ENCODE measurements around the gene ARHGEF38.
A peak's percentile ranks its signal among the peaks of the same experiment; 100 is the strongest.

Gene ARHGEF38

GRCh38 chr4:105551965-105552746 lies at the start of gene ARHGEF38:
ARHGEF38 (plus strand) TSS chr4:105552620; CDS start chr4:105552766, 146 bp downstream.
- no peak for DNase-seq

- DNase-seq, result no peak
Observed at GRCh38 chr4:105503484-105503883, 48.9 kb upstream of the ARHGEF38 start.

DNA sequence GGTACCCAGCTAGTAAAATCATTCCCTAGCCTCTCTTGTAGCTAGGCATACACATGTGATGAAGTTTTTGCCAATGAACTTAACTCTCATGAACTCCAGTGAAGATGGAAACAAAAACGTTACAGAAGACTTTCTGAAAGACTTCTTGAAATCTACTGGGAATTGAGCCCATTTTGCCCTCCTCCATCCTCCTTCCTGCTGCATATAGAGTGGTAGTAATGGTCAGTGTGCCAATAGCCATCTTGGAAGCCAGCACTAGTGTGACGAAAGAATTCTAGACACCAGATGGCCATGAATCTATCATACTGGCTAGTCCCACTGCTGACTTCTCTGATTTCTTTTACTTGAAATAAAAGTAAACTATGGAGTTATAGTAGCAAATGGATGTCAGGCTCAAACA lies 47.7 kb upstream of the ARHGEF38 start:
- no peak for DNase-seq

GRCh38 chr4:105509291-105509690 lies 43.1 kb upstream of the ARHGEF38 start:
- no peak for DNase-seq

DNA sequence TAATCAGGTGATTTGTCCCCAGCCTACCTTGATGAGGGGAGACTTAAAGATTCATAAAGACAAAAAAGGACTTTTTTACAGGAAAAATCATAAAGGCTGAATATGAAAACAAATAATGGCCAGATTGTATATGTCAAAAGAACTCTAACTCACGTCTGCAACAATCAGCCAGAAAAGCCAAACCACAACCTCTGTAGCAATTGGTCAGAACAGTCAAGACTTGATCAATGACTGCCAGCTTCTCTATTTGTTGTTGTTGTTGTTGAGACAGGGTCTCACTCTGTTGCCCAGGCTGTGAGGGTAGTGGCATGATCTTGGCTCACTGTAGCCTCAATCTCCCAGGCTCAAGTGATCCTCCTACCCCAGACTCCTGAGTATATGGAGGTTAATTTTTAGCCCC lies 42.7 kb upstream of the ARHGEF38 start:
- DNase-seq, result no peak

DNA sequence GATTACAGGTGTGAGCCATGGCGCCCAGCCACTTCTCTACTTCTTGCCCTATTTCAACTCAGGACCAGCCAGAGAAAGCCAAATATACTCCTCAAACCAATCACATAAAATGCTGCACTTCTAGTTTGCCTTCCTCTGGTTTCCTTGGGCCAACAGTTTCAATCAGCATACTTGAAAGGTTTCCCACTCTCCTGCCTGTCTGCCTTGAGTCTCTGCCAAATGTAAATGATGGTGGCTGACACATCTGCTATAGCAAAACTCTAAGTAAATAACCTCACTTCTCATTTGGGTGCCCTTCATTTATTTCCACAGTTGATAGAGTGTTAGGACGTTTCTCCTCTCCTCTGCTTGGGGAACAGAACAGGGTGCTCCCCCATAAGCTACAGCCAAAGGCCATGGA lies 42.2 kb upstream of the ARHGEF38 start:
- DNase-seq, result no peak

DNA sequence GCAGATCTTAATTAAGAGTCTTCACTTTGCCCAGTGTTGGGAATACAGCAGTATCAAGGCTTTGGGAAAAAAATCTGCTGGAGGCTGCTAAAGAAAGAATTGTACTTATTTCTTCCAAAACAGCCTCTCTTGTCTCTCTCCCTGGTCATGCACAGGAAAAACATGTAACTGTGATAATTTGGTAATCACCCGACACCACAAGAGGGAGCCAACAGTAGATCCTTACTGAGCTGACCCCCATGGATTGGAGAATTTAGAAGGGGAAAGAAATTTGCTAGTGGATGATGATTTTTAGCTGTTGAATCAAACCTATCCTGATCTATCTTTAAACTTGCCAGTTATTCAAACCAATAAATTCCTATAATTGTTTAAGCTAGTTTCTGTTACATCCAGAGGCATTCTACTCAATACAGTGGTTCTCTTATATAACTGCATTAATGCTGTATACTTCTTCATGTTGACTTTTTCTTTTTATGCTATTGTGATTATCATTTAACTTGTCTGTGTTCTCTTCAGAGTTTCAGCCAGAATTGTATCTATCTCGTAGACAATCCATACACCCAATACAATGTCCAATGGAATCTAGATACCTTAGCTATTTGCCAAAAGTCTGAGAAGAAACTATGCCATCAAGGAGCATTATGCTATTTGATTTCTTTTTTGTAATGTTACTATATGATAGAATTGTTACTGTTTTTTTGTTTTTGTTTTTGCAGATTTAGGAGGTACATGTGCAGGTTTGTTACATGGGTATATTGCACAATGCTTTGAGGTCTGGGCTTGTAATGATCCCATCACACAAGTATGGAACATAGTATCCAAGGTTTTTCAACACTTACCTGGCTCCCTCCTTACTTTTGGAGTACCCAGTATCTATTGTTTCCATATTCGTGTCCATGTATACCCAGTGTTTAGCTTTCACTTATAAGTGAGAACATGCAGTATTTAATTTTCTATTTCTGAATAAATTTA lies 31.3 kb upstream of the ARHGEF38 start:
- DNase-seq, result peak; percentile 11

DNA sequence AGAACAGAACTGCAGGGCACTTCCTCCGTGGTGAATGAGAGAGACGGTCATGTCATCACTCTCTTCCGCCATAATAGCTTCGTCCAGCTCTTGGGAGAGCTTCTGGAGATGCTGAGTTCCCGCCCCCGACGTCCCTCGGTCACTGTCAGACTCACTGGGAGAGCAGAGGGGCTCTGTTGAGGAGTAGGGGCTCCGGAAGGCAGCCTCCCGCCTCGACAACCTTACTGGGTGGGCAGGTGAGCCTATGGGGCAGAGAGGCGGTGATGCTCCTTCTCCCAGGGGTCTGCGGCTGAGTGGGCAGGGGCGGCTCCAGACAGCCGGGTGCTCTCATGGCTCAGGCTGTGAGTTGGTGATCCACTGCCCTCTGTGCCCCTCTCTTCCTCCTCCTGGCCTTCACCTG lies 25.8 kb upstream of the ARHGEF38 start:
- DNase-seq, result no peak

GRCh38 chr4:105527081-105527480 lies 25.3 kb upstream of the ARHGEF38 start:
- no peak for DNase-seq

- DNase-seq, result no peak
Observed at GRCh38 chr4:105536601-105537000, 15.8 kb upstream of the ARHGEF38 start.

DNA sequence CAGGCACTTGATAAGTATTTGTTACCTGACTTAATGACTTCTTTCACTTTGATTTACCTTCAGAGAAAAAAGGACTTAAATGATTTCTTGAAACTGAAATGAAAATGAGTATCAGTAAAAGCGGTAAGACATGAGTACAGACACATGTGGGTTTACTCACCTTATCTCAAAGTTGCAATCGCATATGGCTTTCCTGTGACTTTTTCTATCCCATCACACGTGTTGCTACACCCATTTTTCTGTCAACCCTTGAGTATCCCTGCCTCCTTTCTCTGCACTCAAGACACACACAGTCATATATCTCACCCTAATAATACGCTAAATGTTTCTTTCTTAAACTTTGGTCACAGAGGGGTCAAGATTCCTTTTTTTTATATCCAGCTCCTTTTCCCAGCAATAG lies 11.0 kb upstream of the ARHGEF38 start:
- no peak for DNase-seq

DNA sequence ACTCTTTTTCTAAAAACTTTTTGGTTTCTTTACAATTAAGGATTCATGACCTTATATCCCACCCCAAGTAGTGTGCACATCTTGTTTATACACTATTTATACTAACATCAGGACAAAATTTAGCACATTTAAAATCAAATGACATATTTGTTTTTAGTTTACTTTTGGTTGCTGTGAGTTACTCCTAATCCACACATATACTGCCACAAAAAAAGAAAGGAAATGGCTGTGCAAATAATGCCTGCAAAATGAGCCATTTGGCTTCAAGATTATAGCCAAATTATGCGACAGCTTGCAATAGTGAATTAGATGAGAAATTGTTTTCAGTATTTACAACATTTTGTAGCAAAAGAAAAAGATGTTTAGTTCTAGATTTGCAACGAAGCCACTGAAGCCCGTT lies 10.4 kb upstream of the ARHGEF38 start:
- no peak for DNase-seq

- DNase-seq, result no peak
Observed at GRCh38 chr4:105543346-105543745, 9.1 kb upstream of the ARHGEF38 start.

DNA sequence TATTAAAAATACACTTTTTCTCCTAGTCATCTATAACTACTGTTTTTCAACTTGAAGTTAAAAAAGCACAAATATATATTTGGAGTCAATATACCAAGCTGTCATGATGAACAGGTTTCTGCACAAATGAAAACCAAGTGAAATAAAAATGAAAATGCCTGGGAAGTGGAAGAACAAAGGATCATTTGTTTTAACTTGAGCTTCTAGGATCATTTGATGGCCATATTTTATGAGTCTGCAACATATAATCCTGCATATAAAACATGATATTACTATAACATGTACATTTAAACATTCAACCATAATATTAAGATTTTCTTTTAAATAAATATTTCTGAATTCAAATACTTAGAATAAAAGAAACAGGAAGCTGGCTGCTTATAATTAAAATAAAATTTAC lies 8.5 kb upstream of the ARHGEF38 start:
- no peak for DNase-seq

DNA sequence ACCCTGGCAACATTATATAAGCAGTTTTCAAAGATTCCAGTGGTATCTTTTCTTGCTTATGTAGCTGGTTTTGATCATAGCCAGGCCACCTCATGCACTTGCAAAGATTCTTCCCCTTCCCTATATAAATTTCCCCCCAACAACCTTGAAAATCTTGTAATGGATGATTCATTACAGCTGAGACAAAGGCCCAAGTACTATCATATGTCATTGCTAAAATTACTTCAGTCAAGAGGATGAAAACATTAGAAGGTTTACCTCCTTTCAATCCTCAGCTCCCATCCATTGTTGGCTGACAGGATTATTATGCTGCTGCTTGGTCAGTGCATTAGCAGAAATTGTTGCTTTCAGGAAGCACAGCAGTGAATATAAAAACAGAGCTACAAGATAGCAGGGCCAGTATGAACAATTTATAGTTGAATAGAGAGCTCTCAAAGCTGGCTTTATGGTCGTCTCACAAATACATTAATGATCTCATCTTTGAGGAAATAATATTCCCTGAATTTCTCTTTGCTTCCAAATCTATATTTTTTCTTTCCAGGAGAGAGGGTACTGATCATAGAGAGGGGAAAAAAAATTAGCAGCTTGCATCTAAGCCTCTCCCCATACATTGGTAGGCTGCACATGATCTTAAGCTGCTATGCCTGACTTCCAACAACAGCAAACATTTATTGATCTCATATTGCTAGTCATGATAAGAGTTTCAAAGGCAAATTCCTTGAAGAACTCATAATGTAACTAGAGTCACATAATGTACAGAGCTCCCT lies 7.7 kb upstream of the ARHGEF38 start:
- no peak for DNase-seq

DNA sequence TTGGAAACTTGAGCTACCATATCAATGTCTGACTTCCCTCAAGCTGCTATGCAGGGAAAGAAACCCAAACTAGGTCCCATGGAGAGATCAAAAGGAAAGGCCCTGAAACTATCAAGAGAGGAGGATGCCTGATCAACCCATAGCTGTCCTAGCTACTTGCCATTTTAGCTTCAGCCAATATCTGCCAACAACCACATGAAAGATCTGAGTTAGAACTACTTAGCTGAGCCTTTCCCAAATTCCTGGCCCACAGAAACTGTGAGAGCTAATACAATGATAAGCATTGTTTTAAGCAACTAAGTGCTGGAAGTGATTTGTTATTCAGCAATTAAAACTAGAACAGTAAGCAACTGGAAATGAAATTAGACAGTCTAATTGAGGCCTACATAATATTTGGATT lies 6.3 kb upstream of the ARHGEF38 start:
- DNase-seq, result no peak

- no peak for DNase-seq
Observed at GRCh38 chr4:105547769-105548168, 4.7 kb upstream of the ARHGEF38 start.

DNA sequence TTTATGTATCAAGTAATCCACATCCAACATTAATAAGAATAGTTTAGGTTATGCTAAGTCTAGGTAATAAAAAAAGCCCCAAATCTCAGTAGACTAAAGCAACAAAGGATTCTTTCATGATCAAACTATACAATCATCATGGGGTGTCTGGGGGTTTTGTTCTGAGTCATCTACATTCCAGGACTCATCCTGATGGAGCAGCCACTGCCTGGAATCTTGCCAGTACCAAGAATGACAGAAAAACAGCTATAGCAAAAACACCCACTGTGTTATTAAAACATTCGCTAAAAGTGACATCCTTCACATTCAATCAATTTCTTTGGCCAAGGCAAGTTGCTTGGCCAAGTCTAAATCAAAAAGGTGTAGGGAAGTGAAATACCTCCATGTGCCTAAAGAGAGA lies 3.9 kb upstream of the ARHGEF38 start:
- no peak for DNase-seq

- DNase-seq, result no peak
Observed at GRCh38 chr4:105550641-105551040, 1.8 kb upstream of the ARHGEF38 start.

GRCh38 chr4:105555409-105555808 lies 3.0 kb downstream of the ARHGEF38 start:
- no peak for DNase-seq

GRCh38 chr4:105556206-105556605 lies 3.8 kb downstream of the ARHGEF38 start:
- no peak for DNase-seq

DNA sequence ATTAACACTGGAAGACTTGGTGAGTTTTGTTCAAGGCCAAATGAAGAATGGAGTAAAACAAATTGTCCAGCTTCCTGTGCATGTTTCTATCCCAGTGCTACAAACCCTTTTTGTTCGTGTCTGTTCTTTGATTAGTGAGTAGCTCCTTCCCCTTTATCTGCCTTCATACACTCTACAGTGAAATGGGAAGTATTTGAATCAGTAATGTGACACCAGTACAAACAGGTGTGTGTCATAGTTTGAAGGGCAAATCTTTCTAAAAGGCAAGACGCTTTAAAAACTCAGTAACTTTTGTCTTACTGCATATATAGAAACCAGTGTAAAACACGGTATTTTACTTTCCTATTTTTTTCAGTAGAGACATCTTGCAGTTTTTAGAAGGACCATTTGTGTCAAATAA lies 5.9 kb downstream of the ARHGEF38 start:
- no peak for DNase-seq

DNA sequence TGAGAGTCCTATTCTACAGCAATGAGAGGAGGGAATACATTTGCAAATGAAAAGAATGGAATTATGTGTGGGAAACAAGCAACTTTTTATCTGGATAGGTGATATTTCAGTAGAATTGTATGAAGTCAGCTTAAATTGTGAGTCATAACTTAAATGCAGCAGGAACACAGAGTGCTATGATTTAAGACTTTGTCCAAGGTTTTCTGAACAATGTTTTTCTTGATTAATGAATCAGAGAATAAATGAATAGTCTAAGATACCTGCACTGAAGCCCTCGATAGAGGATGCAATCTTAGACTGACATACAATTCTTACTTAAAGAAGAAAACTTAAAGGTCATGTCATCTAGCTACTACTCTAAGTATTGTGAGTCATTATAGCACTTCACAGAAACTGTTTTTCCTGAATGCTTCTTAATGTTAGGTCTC lies 8.0 kb downstream of the ARHGEF38 start:
- no peak for DNase-seq
